Measurements from ENCODE around the gene TRPM3. TPM values are rescaled to one million over a fixed set of nuclear protein-coding genes. Genes with fewer than 3 reads are reported as not detected.

The TRPM3 gene
- total and polyA plus RNA-seq, 2 of the 8 experiments (the other 6 are each of a cell fraction or from before 2014, with no cell fraction given) = 2.4 to 10.9 TPM

- Histone ChIP-seq H3K27me3 (replicated peaks in 1 of 4; ENCODE audit: control insufficient read depth in 3 of 4, extremely low read depth in 1 of 4, insufficient read depth in 3 of 4, low read length in 3 of 4) (no peaks in the 10 kb centered on the region), H2BK12ac (ENCODE audit: low read depth, low read length) (no peak overlapping the region), H3K14ac (ENCODE audit: insufficient read length) (no peak overlapping the region), H4K20me1 (replicated peaks in 1 of 2; ENCODE audit: control insufficient read depth in 1 of 2, insufficient read depth in 2 of 2, low read length in 2 of 2) (no peaks in the 10 kb centered on the region), H3K9ac (replicated peaks in 1 of 4; ENCODE audit: extremely low read depth in 1 of 4, low read depth in 3 of 4, low read length in 3 of 4) (no peak overlapping the region), H3K79me2 (ENCODE audit: control insufficient read depth in 1 of 2, insufficient read depth in 2 of 2, low read length in 2 of 2) (no peaks in the 10 kb centered on the region), H3K79me1 (ENCODE audit: low read depth, low read length) (no peaks in the 10 kb centered on the region), H2AK5ac (ENCODE audit: low read depth, low read length) (no peak overlapping the region), H3K56ac (replicated peaks; ENCODE audit: insufficient read length, low read depth, low read length) (no peak overlapping the region), H3K4me2 (ENCODE audit: insufficient read depth in 1 of 2, low read depth in 2 of 2, low read length in 2 of 2) (no peak overlapping the region), H3K4ac (replicated peaks; ENCODE audit: insufficient read length, low read depth, low read length) (no peak overlapping the region), H3K23ac (ENCODE audit: insufficient read length) (no peak overlapping the region), H3K4me1 (replicated peaks in 1 of 4; ENCODE audit: control insufficient read depth in 3 of 4, insufficient read depth in 4 of 4, low read length in 3 of 4) (no peaks in the 10 kb centered on the region), H4K5ac (ENCODE audit: insufficient read length, low read depth, low read length) (no peak overlapping the region), H2AFZ (ENCODE audit: low read length) (no peak overlapping the region), H2BK15ac (ENCODE audit: low read length) (no peak overlapping the region), H3K23me2 (ENCODE audit: low read depth, low read length) (no peaks in the 10 kb centered on the region), H3K27ac (ENCODE audit: low read depth, low read length) (no peak overlapping the region), H4K91ac (replicated peaks; ENCODE audit: insufficient read length, low read length) (no peak overlapping the region), H4K8ac (ENCODE audit: extremely low read depth, insufficient read depth, low read length) (no peak overlapping the region), H3K18ac (ENCODE audit: extremely low read depth, low read length) (no peak overlapping the region), H2BK120ac (replicated peaks; ENCODE audit: low read depth, low read length) (no peak overlapping the region), H3K4me3 (ENCODE audit: extremely low read depth in 1 of 4, insufficient read depth in 2 of 4, low read depth in 3 of 4, low read length in 4 of 4) (no peak overlapping the region), H2BK5ac (ENCODE audit: low read depth, low read length) (no peak overlapping the region), H2BK20ac (ENCODE audit: low read length) (no peak overlapping the region), H3K36me3 (ENCODE audit: control insufficient read depth in 2 of 4, insufficient read depth in 4 of 4, low read length in 3 of 4) (peaks cover 0 to 2% (median 0%) of the 10 kb centered on the region in 4 experiments; a peak in 2 of 8 replicates), H3K9me3 (ENCODE audit: insufficient read depth in 2 of 2, low read depth in 1 of 2, low read length in 1 of 2) (no peaks in the 10 kb centered on the region)
- 95% methylated on average over 3 of the region's 3 CpGs; no CpG with 5 or more reads in 1 of the 2 experiments for WGBS, 2 experiments (ENCODE audit: extremely low coverage in 1 of 2, insufficient coverage in 1 of 2, insufficient read length in 1 of 2, insufficient replicate concordance in 2 of 2, low coverage in 1 of 2, low lambda C conversion rate in 2 of 2, missing lambda C conversion rate in 1 of 2)
- no peak for FAIRE-seq
- CTCF ChIA-PET (ENCODE audit: partially characterized antibody) = interaction anchor here (2.6 kb wide), 1 partner anchor 221 kb away, joined by 8 read pairs; no protein-coding TSS in a partner anchor
- no peak for DNase-seq (ENCODE audit: low read depth in 1 of 2, low spot score in 2 of 2)
- POLR2A ChIA-PET (ENCODE audit: partially characterized antibody) = no interaction called here
- TF ChIP-seq BRCA1 (IDR thresholded peaks at IDR 0.05; ENCODE audit: low read depth, low read length) = no peak
- no peak for TF ChIP-seq CREB1 (IDR thresholded peaks at IDR 0.05)
- TF ChIP-seq TEAD4 (IDR thresholded peaks at IDR 0.05; ENCODE audit: low read depth, low read length) = no peak
- no peak for TF ChIP-seq ASH2L (IDR thresholded peaks at IDR 0.05; ENCODE audit: low read length)
- no peak for TF ChIP-seq CHD1 (IDR thresholded peaks at IDR 0.05; ENCODE audit: low read depth, low read length)
- no peak for TF ChIP-seq GABPA (IDR thresholded peaks at IDR 0.05; ENCODE audit: borderline replicate concordance, insufficient read depth, low read length)
- no peak for TF ChIP-seq POU5F1 (IDR thresholded peaks at IDR 0.05; ENCODE audit: low read depth, low read length)
- no peak for TF ChIP-seq KDM4A (IDR thresholded peaks at IDR 0.05; ENCODE audit: low read depth, low read length, severe bottlenecking)
Observed at GRCh38 chr9:70861376-70861775, 260.0 kb downstream of the TRPM3 start.

Measured in H1 (cell line).